HUES64 (cell line): ENCODE measurements around the gene SLC1A4.
"Not testable (repeated sequence)": the region's sequence is repeated elsewhere in the genome, so short reads cannot be mapped to it uniquely, and the experiment has no call there.

Experiments
- H3K27ac ChIP-seq: 2 replicates; pipeline ENCODE4 v1.7.0; 2013; ENCODE audit warnings: low read depth, low read length, inconsistent platforms
- H3K27me3 ChIP-seq: 2 replicates; pipeline ENCODE4 v1.6.1; 2013; ENCODE audit warnings: mild to moderate bottlenecking, low read length; ENCODE audit not compliant: insufficient read depth
- H3K36me3 ChIP-seq: 2 replicates; pipeline ENCODE4 v1.6.1; 2013; ENCODE audit warnings: mild to moderate bottlenecking, low read length; ENCODE audit not compliant: insufficient read depth
- H3K4me1 ChIP-seq: 2 replicates; pipeline ENCODE4 v1.6.1; 2013; ENCODE audit warnings: mild to moderate bottlenecking, low read length, moderate library complexity; ENCODE audit not compliant: insufficient read depth
- H3K4me3 ChIP-seq: 2 replicates; pipeline ENCODE4 v1.5.1; 2013; ENCODE audit warnings: mild to moderate bottlenecking, low read length, moderate library complexity
- H3K9ac ChIP-seq: 2 replicates; pipeline ENCODE4 v1.6.1; 2013; ENCODE audit warnings: mild to moderate bottlenecking, low read depth, low read length
- H3K9me3 ChIP-seq: 2 replicates; pipeline ENCODE4 v1.6.1; 2013; ENCODE audit warnings: low read depth, low read length; ENCODE audit not compliant: insufficient read depth
- WGBS: fragments of 150-250, 120-280 bp; methylation state at CpG from one replicate; pipeline ENCODE4 v1.1.7; 2013; ENCODE audit warnings: missing lambda C conversion rate; 5-methylcytosine and 5-hydroxymethylcytosine counted together

Gene SLC1A4

DNA sequence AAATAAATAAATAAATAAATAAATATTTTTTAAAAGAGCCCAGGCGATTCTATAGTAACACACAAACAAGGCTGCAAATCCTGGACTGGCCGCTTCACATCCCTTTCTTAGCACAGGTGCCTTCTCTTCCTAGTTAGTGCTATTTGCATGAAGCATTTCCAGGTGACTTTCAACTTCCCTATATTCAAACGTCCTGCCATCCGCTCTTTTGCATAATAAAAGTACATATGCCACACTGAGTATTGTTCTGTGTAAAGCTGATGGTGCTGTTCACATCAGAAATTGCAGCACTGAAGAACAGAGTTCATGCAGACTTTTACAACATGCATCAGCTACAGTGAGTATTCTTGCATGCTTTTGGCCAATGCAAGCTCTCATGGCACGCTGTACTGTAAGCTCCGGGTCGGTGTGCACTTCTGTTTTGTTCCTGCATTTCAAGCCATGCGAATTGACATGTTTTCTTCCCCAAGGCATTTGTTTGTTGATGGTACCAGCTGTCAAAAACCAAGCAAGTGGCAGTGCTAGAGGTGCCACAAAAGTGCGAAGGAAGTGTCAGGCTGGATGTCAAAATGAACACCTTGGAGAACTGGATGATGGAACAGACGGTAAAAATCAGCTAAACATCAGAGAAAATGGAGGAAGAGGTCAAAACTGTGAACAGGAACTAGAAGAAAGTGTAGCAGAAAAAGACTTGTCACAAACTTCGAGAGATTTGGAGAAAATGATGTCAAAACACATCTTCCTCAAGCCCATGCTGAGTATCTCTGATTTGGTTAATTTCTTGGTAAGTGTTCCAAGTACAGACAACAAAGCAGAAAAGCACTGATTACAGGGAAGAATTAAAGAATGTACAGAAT is 41.5 kb downstream of the SLC1A4 start:
- Histone ChIP-seq H3K9me3 (no peaks in the 10 kb centered on the region), H3K4me3 (no peak overlapping the region), H3K4me1 (peaks cover 17% of the 10 kb centered on the region), H3K27me3 (no peaks in the 10 kb centered on the region), H3K9ac (no peak overlapping the region), H3K36me3 (no peaks in the 10 kb centered on the region), H3K27ac (no peak overlapping the region)
- WGBS: 84% methylated on average over 11 of the region's 11 CpGs

DNA sequence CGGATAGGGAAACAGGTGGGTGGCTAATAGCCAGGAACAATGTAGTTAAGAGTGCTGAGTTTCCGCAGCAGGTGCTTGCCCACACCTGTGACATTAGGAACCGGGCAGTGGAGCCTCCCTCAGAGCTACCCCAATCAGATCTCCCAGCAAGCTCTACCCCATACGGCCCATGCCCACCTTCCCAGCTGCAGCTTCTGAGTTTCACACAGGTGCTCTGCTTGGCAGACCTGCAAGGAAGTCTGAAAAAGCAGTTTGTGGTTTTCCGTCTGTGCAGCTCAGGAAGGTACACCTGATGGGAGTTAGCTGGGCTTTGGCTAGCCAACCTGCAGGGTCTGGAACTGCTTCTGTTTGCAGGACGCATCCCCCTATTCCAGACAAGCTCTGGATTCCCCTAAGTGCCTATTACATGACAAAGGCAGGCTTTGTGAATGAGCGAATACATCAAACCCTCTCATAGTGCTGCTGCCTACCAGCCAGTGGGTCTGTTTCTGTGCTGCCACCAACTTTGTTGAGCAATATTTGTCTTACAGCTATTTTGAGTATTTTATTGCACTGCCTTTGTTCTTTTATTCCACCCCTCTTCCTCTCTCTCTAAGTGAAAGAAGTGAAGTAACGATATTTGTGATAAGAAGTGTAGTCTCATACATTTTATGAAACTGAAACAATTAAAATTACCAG is 42.3 kb downstream of the SLC1A4 start:
- H3K36me3 ChIP-seq: no peaks in the 10 kb centered on the region
- peaks cover 17% of the 10 kb centered on the region for H3K4me1 ChIP-seq
- H3K9me3 ChIP-seq: no peaks in the 10 kb centered on the region
- 44% methylated on average over 7 of the region's 8 CpGs for WGBS
- H3K27ac ChIP-seq: no peak overlapping the region
- H3K27me3 ChIP-seq: no peaks in the 10 kb centered on the region
- H3K9ac ChIP-seq: no peak overlapping the region
- no peak overlapping the region for H3K4me3 ChIP-seq

DNA sequence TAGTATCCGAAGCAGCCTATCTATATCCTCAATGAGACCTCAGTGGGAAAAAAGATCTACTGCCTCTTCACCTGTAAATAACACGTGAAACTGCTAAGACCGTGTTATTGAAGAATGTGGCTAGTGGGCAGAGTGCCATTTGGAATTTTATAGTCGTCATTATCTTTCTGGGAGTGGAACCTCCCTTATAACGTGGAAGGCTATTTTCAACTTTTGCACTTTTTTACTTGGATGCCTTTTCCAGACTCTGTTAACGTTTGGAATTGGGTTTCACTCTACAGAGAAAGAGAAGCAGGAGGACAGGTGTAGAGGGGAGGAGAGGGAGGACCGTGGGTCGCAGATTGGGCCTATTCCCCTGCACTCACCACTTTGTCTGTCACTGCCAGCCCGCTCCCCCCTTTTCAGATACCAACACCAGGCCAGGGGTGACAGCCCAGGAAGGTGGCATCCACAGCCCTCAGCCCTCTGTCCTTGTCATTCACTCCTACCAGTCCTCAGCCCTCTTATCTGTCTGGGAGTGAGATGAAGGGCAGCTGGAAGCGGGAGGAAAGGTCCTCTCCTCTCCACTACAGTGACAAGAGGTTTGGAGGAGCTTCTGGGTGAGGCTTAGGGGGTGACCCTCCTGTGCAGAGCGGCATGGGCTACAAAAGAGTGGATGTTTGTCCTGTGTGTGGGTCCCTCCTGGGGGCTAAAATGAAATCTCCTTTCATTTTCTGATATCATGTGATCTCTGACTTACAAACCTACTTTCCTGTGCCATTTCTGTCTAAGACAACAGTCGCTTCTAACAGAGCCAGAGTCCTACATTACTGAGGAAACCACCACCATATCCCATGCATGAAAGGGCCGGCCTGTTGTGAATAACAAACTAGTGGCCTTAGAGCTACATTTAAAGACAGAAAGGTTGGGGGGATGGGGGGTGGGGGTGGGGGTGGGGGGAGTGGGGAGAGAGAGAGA is 43.1 kb downstream of the SLC1A4 start:
- Histone ChIP-seq H3K36me3 (no peaks in the 10 kb centered on the region), H3K9ac (no peak overlapping the region), H3K4me3 (no peak overlapping the region), H3K27ac (no peak overlapping the region), H3K27me3 (no peaks in the 10 kb centered on the region), H3K9me3 (no peaks in the 10 kb centered on the region), H3K4me1 (peaks cover 17% of the 10 kb centered on the region)
- WGBS: 72% methylated on average over 10 of the region's 13 CpGs

DNA sequence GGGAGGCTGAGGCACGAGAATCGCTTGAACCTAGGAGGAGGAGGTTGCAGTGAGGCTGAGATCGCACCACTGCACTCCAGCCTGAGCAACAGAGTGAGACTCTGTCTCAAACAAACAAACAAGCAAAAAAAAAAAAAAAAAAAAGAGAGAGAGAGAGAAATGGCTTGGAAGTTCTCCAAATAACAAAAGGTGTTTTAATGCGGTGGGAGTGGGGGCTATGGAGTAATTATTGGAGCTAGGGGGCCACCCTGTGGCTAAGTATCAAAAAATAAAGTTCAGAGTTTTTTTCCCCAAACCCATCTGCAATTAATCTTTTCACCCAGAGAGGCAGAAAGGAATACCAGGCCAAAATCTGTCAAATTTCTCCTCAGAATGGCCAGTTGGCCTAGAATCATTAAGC is 44.0 kb downstream of the SLC1A4 start:
- no peaks in the 10 kb centered on the region for H3K27me3 ChIP-seq
- H3K36me3 ChIP-seq: peaks cover 4% of the 10 kb centered on the region
- no peak overlapping the region for H3K9ac ChIP-seq
- whole genome bisulfite sequencing: 90% methylated on average over 4 of the region's 4 CpGs
- peaks cover 17% of the 10 kb centered on the region for H3K4me1 ChIP-seq
- no peak overlapping the region for H3K4me3 ChIP-seq
- H3K27ac ChIP-seq: no peak overlapping the region
- H3K9me3 ChIP-seq: no peaks in the 10 kb centered on the region

DNA sequence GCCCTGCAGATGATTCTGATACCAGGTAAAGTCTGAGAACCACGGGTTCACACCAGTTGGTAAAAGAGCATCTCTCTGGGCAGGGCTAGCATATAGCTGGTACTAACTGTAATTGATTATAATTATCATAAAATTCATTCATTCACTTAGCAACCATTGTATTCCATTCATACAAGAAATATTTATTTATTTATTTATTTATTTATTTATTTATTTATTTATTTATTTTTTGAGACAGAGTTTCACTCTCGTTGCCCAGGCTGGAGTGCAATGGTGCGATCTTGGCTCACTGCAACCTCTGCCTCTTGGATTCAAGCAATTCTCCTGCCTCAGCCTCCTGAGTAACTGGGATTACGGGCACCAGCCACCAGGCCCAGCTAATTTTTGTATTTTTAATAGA is 44.5 kb downstream of the SLC1A4 start:
- H3K27me3 ChIP-seq, H3K9me3 ChIP-seq, H3K36me3 ChIP-seq, H3K27ac ChIP-seq, H3K9ac ChIP-seq, H3K4me3 ChIP-seq: not testable (repeated sequence)
- WGBS: 96% methylated on average over 4 of the region's 4 CpGs
- H3K4me1 ChIP-seq: peaks cover 17% of the 10 kb centered on the region

DNA sequence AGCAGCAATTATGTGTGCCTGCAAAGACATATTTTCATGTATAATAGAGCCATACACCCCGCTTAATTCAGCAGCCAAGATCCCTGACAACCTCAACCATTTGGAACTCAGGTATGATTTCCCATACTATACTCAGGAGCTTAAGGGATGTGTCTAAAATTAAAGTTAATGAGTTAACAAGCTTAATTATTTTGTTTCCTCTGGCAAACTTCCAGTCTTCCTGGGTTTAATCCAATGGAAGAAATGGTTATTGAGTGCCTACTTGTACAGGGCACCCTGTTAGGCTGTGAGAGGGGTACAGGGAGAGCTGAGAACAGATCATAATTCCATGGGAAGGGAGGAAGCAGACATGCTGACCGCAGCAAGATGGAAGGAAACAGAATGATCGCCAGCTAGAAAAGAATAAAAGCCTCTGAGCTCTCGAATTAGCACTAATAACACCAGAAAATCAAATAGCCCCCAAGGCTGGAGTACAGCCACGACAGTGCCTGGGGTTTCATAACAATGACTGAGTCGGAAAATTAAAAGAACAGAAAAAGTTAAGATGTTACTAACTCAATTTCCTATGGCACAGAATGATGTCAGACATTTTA is 46.2 kb downstream of the SLC1A4 start:
- Histone ChIP-seq H3K27me3 (no peaks in the 10 kb centered on the region), H3K4me1 (peaks cover 17% of the 10 kb centered on the region), H3K4me3 (no peak overlapping the region), H3K9ac (no peak overlapping the region), H3K9me3 (no peaks in the 10 kb centered on the region), H3K27ac (no peak overlapping the region), H3K36me3 (peaks cover 10% of the 10 kb centered on the region)
- 88% methylated on average over 6 of the region's 6 CpGs for WGBS

DNA sequence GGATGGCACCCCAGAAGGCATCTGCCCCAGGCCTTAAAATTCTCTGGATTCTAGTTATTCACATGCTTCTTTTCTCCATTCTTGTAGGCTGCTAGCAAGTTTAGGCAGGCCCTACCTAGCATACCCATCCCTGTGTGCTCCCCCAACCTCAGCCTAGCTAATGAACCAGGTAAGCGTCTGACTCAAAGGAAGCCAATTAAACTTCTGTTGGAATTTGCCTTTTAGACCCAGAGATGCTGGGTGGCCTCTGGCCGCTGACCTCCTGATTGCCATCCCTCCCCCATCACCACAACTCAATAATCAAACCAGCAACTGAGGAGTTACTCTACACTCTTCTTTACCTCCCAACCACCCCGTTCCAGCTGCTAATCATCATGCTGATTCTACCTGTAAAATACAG is 48.0 kb downstream of the SLC1A4 start:
- Histone ChIP-seq H3K4me1 (peaks cover 4% of the 10 kb centered on the region), H3K27me3 (no peaks in the 10 kb centered on the region), H3K27ac (0 out of 2 replicates have a peak overlapping the region, but pooled peaks have one; percentile 14), H3K9me3 (no peaks in the 10 kb centered on the region), H3K4me3 (no peak overlapping the region), H3K36me3 (peaks cover 10% of the 10 kb centered on the region), H3K9ac (no peak overlapping the region)
- 86% methylated on average over 3 of the region's 3 CpGs for WGBS

DNA sequence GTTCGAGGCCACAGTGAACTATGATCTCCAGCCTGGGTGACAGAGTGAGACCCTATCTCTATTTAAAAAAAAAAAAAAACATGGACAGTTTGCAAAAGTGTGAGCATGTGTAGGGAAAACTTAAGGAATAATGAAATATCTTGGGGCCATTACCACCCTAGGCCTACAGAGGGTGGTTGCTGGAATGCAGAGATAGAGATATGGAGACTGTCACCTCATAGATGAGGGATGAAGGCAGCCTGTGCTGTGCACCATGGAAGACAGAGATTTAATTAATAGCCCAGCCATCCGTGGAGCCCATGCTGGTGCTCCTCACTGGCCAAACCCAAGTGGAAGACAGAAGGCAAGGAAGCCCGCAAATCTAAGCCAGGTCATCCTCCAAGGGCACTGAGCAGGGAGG is 50.4 kb downstream of the SLC1A4 start:
- Histone ChIP-seq H3K9me3 (peaks cover 8% of the 10 kb centered on the region; the same call in 1 of the 2 replicates), H3K4me3 (no peak overlapping the region), H3K27me3 (no peaks in the 10 kb centered on the region), H3K27ac (no peak overlapping the region), H3K9ac (no peak overlapping the region), H3K36me3 (peaks cover 23% of the 10 kb centered on the region), H3K4me1 (no peaks in the 10 kb centered on the region; the same call in 1 of the 2 replicates)
- 86% methylated on average over 2 of the region's 3 CpGs for WGBS

DNA sequence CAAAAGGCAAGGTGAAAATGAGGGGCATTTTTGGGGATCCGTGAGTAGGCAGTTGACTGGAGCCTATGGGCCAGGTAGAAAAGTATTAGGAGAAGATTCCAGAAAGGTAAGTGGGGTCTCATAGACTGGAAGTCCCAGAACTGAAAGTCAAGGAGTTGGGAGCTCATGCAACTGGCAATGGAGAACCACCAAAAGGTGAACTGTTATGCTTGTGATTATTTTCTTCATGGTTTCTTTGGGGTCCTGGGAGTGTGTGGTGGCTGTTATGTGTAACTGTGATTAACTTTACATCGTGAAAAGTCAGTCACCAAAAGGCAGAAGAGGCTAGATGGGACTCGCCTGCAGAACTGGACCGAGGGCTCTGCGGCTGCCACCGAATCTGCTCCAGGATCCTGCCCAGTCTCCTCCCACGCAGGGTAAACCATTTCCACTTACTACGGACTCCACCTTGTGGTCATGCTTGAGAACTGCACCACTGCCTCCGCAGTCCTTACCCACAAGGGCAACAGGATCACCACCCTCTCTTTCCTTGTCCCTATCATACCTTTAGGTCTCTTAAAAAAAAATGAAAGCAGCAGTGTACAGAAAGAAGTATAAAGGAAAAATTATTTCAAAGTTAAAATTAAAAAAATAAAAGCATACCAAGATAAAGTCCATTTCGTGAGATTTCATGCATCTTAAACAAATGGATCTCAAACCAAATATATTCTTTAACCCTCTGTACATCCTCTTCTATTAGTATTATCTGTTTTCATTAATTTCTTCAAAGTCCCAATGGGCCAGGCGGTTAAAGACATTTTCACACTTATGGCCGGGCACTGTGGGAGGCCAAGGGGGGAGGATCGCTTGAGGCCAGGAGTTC is 51.4 kb downstream of the SLC1A4 start:
- Histone ChIP-seq H3K27me3 (no peaks in the 10 kb centered on the region), H3K9ac (no peak overlapping the region), H3K27ac (no peak overlapping the region), H3K36me3 (peaks cover 27% of the 10 kb centered on the region), H3K9me3 (peaks cover 8% of the 10 kb centered on the region; the same call in 1 of the 2 replicates), H3K4me1 (peaks cover 8% of the 10 kb centered on the region), H3K4me3 (no peak overlapping the region)
- 47% methylated on average over 13 of the region's 13 CpGs for WGBS

DNA sequence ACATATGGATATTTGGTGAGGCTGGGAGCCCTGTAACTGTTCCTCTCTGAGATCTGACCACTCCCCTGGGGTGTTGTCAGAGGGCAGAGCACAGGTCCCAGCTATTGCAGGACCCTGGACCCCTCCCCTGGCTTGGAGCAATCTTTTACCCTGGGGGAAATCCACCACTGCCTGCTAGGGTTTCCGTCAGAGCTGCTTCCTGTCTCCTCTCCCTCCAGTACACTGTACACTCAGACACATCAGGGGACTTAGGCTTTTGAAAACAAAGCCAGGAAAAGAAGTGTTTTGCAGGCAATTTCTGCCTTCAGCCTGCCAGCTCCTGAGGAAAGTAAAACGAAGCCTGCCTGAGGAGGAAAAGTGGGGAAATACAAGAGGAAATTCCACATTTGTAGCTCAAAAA is 53.8 kb downstream of the SLC1A4 start:
- peaks cover 12% of the 10 kb centered on the region for H3K4me1 ChIP-seq
- no peak overlapping the region for H3K9ac ChIP-seq
- H3K27ac ChIP-seq: no peak overlapping the region
- peaks cover 31% of the 10 kb centered on the region for H3K36me3 ChIP-seq
- H3K9me3 ChIP-seq: peaks cover 11% of the 10 kb centered on the region
- no peak overlapping the region for H3K4me3 ChIP-seq
- WGBS: 86% methylated on average over 2 of the region's 2 CpGs
- H3K27me3 ChIP-seq: no peaks in the 10 kb centered on the region
